HepG2 (cell line): ENCODE data around the gene GRK6. TPM values are rescaled to one million over a fixed set of nuclear protein-coding genes. Genes with fewer than 3 reads are reported as not detected.

Experiments used
- AKNA ChIP-seq: sonication (generic); formaldehyde crosslinking; IDR thresholded peaks from 2 replicates; pipeline ENCODE4 v1.4.0; 2020; ENCODE audit warnings: missing genetic modification reagents, borderline replicate concordance
- E2F1 ChIP-seq: sonication (generic); formaldehyde crosslinking; IDR thresholded peaks from 2 replicates; pipeline ENCODE4 v1.5.0; 2020; ENCODE audit warnings: missing genetic modification reagents
- ELK4 ChIP-seq: sonication (generic); formaldehyde crosslinking; IDR thresholded peaks from 2 replicates; pipeline ENCODE4 v1.9.0; 2021; ENCODE audit warnings: missing genetic modification reagents, borderline replicate concordance
- HNF4A ChIP-seq: sonication (generic); formaldehyde crosslinking; IDR thresholded peaks from 2 replicates; pipeline ENCODE4 v1.4.0; 2020; ENCODE audit warnings: missing genetic modification reagents
- PITX1 ChIP-seq: sonication (generic); formaldehyde crosslinking; IDR thresholded peaks from 2 replicates; pipeline ENCODE4 v1.5.1; 2020; ENCODE audit warnings: mild to moderate bottlenecking, missing genetic modification reagents
- RARG ChIP-seq: sonication (generic); formaldehyde crosslinking; IDR thresholded peaks from 2 replicates; pipeline ENCODE4 v1.4.0; 2020; ENCODE audit warnings: low read depth, mild to moderate bottlenecking, missing genetic modification reagents
- RBAK ChIP-seq: sonication (generic); formaldehyde crosslinking; IDR thresholded peaks from 2 replicates; pipeline ENCODE4 v1.5.1; 2020; ENCODE audit warnings: mild to moderate bottlenecking, missing genetic modification reagents
- SKI ChIP-seq: fragments of 450-650 bp; IDR thresholded peaks from one replicate; pipeline ENCODE4 v1.6.1; 2018; ENCODE audit warnings: mild to moderate bottlenecking; ENCODE audit not compliant: partially characterized antibody
- STAT6 ChIP-seq: sonication (generic); formaldehyde crosslinking; IDR thresholded peaks from 2 replicates; pipeline ENCODE4 v1.4.0; 2020; ENCODE audit warnings: missing genetic modification reagents, mild to moderate bottlenecking, borderline replicate concordance
- U2AF1 ChIP-seq: fragments of 200-400 bp; formaldehyde crosslinking; optimal IDR thresholded peaks from 2 replicates; pipeline ENCODE3; 2017; ENCODE audit warnings: mild to moderate bottlenecking, low read depth, low read length
- YEATS2 ChIP-seq: sonication (generic); formaldehyde crosslinking; IDR thresholded peaks from 2 replicates; pipeline ENCODE4 v1.4.0; 2020; ENCODE audit warnings: missing genetic modification reagents, borderline replicate concordance
- ZBTB42 ChIP-seq: sonication (generic); formaldehyde crosslinking; IDR thresholded peaks from 2 replicates; pipeline ENCODE4 v1.5.0; 2020; ENCODE audit warnings: mild to moderate bottlenecking, missing genetic modification reagents
- ZBTB8A ChIP-seq: sonication (generic); formaldehyde crosslinking; IDR thresholded peaks from 2 replicates; pipeline ENCODE4 v1.4.0; 2020; ENCODE audit warnings: mild to moderate bottlenecking, low read depth, missing genetic modification reagents, borderline replicate concordance
- ZEB1 ChIP-seq: IDR thresholded peaks from 2 replicates; pipeline ENCODE4 v1.6.1; 2012; ENCODE audit warnings: mild to moderate bottlenecking, low read depth, inconsistent platforms; ENCODE audit not compliant: insufficient replicate concordance
- ZKSCAN8 ChIP-seq: IDR thresholded peaks from 2 replicates; pipeline ENCODE4 v1.6.1; 2016; ENCODE audit warnings: borderline replicate concordance, missing genetic modification reagents, missing compliant biosample characterization
- ZMYM2 ChIP-seq: sonication (generic); formaldehyde crosslinking; IDR thresholded peaks from 2 replicates; pipeline ENCODE4 v1.8.0; 2022; ENCODE audit warnings: mild to moderate bottlenecking, missing genetic modification reagents
- ZNF143 ChIP-seq: sonication (generic); formaldehyde crosslinking; IDR thresholded peaks from 2 replicates; pipeline ENCODE4 v1.4.0; 2020; ENCODE audit warnings: missing genetic modification reagents
- ZNF3 ChIP-seq: IDR thresholded peaks from 2 replicates; pipeline ENCODE4 v1.7.0; 2017; ENCODE audit warnings: inconsistent platforms
- ZNF713 ChIP-seq: sonication (generic); formaldehyde crosslinking; IDR thresholded peaks from 2 replicates; pipeline ENCODE4 v1.4.0; 2020; ENCODE audit warnings: mild to moderate bottlenecking, missing genetic modification reagents
- ZNF83 ChIP-seq: sonication (generic); formaldehyde crosslinking; IDR thresholded peaks from 2 replicates; pipeline ENCODE4 v1.4.0; 2020; ENCODE audit warnings: missing genetic modification reagents, mild to moderate bottlenecking, borderline replicate concordance
- polyA plus RNA-seq, 8 experiments: library from polyadenylated mRNA; depleted of rRNA in 3 of 8; stranded (reverse) in 7 of 8; unstranded in 1 of 8; fragments of >200 nt; fragmentation: Illumina TruSeq in 4 of 8; extraction: Trizol in 4 of 8; gene quantifications; 2 replicates each; pipeline versions ENCODE4 v1.2.1 to v1.2.3, GENCODE V29; 2011 to 2016; ENCODE audit warnings: low read depth in 4 of 8, missing spikeins in 1 of 8, mixed read lengths in 1 of 8; ENCODE audit not compliant: insufficient read depth in 1 of 8
- total RNA-seq, 5 experiments: library from RNA; depleted of rRNA; stranded (reverse); fragments of >200 nt; fragmentation: Illumina TruSeq; extraction: Trizol; gene quantifications; 2 replicates each; pipeline ENCODE4 v1.2.3, GENCODE V29; 2016; ENCODE audit warnings: low read depth in 1 of 5

Gene GRK6
- total and polyA plus RNA-seq, 2 of the 13 experiments (the other 11 are each of a cell fraction or from before 2014, with no cell fraction given), result 13.2 to 19.9 TPM

- TF ChIP-seq ELK4 (CRISPR knock-in tag) (no peak), HNF4A (peak; percentile 34; the same call in 1 of the 2 replicates), ZMYM2 (CRISPR knock-in tag) (peak; percentile 97), SKI (peak; percentile 8), AKNA (no peak), ZKSCAN8 (CRISPR knock-in tag) (0 out of 2 replicates have a peak, but pooled peaks have one; percentile 27), ZBTB42 (no peak), ZNF3 (peak; percentile 30; the same call in 1 of the 2 replicates), RBAK (CRISPR knock-in tag) (no peak), ZEB1 (no peak), ZNF83 (CRISPR knock-in tag) (no peak), ZNF713 (CRISPR knock-in tag) (no peak), ZBTB8A (CRISPR knock-in tag) (no peak), YEATS2 (CRISPR knock-in tag) (peak; percentile 66; the same call in 1 of the 2 replicates), U2AF1 (peak; percentile 76), RARG (CRISPR knock-in tag) (no peak), PITX1 (no peak), E2F1 (CRISPR knock-in tag) (peak; percentile 74), STAT6 (no peak), ZNF143 (CRISPR knock-in tag) (no peak)
Measured at GRCh38 chr5:177425801-177426565, 493 bp upstream of the GRK6 start (continued).
